ENCODE data around the gene TRPT1. TPM values are rescaled to one million over a fixed set of nuclear protein-coding genes. Genes with fewer than 3 reads are reported as not detected.

The TRPT1 gene
- total RNA-seq, 2 donors from 2014 or later: 58.5 to 74.6 TPM

Other genes starting within 250 kb of the TRPT1 start
- 10 to 100 TPM; 67.7 to 79.7 TPM for gene OTUB1, start 239.7 kb downstream of the TRPT1 start, total RNA-seq
- gene FLRT1, start 190.3 kb downstream of the TRPT1 start, total RNA-seq: 1 to 10 TPM in 1 of 2 donors, not detected in 1; 1.2 TPM
- 10 to 100 TPM; 31.6 to 47.0 TPM for gene MACROD1, start 60.1 kb downstream of the TRPT1 start, total RNA-seq
- gene STIP1, start 40.0 kb downstream of the TRPT1 start, total RNA-seq: 10 to 100 TPM; 61.2 to 75.1 TPM
- 10 to 100 TPM; 16.1 to 21.7 TPM for gene FERMT3, start 19.5 kb downstream of the TRPT1 start, total RNA-seq
- 100 to 1,000 TPM; 116 to 154 TPM for gene NUDT22, start 88 bp upstream of the TRPT1 start, total RNA-seq
- 10 to 100 TPM; 54.8 to 60.6 TPM for gene DNAJC4, start 4.4 kb upstream of the TRPT1 start, total RNA-seq
- gene VEGFB, start 8.4 kb upstream of the TRPT1 start, total RNA-seq: 10 to 100 TPM; 40.8 to 68.8 TPM
- 100 to 1,000 TPM in 1 of 2 donors, 10 to 100 TPM in 1; 78.5 to 104 TPM for gene FKBP2, start 14.9 kb upstream of the TRPT1 start, total RNA-seq
- gene PPP1R14B, start 20.8 kb upstream of the TRPT1 start, total RNA-seq: 100 to 1,000 TPM in 1 of 2 donors, 10 to 100 TPM in 1; 96.2 to 147 TPM
- gene PLCB3, start 25.3 kb upstream of the TRPT1 start, total RNA-seq: 10 to 100 TPM; 69.9 to 92.2 TPM
- gene BAD, start 58.5 kb upstream of the TRPT1 start, total RNA-seq: 10 to 100 TPM; 83.9 to 90.0 TPM
- gene GPR137, start 59.7 kb upstream of the TRPT1 start, total RNA-seq: 10 to 100 TPM; 31.2 to 37.3 TPM
- gene KCNK4, start 65.1 kb upstream of the TRPT1 start, total RNA-seq: not detected
- gene CATSPERZ, start 74.2 kb upstream of the TRPT1 start, total RNA-seq: under 1 TPM; 0.43 to 0.98 TPM
- gene ESRRA, start 79.3 kb upstream of the TRPT1 start, total RNA-seq: 100 to 1,000 TPM; 185 to 212 TPM
- gene TRMT112, start 91.4 kb upstream of the TRPT1 start, total RNA-seq: 10 to 100 TPM; 60.6 to 67.5 TPM
- gene PRDX5, start 91.9 kb upstream of the TRPT1 start, total RNA-seq: 100 to 1,000 TPM; 272 to 327 TPM
- 10 to 100 TPM; 21.6 to 28.8 TPM for gene CCDC88B, start 114.0 kb upstream of the TRPT1 start, total RNA-seq
- gene RPS6KA4, start 133.0 kb upstream of the TRPT1 start, total RNA-seq: 10 to 100 TPM; 30.4 to 42.6 TPM

Data from left colon (tissue), 2 donors.